ENCODE measurements around the gene MDFI. TPM values are rescaled to one million over a fixed set of nuclear protein-coding genes. Genes with fewer than 3 reads are reported as not detected.

MDFI gene
- total RNA-seq, 2 donors from 2014 or later = 52.7 to 80.0 TPM

DNA sequence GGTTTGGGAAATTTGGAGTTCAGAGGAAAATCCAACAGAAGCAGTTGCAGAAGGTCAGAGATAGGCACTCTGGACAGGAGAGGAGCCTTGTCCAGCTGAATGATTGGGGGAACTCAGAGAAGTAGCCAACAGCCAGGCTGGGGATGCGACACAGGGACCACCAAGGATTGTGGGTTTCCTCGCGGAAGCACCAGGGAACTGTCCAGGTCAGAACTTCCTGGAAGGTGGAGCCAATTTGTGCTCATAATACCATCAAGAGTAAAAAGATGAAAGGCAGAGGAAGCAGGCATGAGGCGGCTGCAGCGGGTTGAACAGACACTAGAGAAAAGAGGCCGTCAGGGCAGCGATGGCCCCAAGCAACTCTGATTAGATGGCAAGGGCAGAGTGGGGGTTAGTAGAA is 33.7 kb downstream of the MDFI start:
- Mint-ChIP-seq H3K4me3 (no peak overlapping the region), H3K27ac (no peak overlapping the region), H3K36me3 (ENCODE audit: low read depth) (no peaks in the 10 kb centered on the region), H3K4me1 (peaks cover 8% of the 10 kb centered on the region), H3K27me3 (ENCODE audit: insufficient read depth) (peaks cover 43% of the 10 kb centered on the region), H3K9me3 (peaks cover 8% of the 10 kb centered on the region)
- TF ChIP-seq, protein P1, sequence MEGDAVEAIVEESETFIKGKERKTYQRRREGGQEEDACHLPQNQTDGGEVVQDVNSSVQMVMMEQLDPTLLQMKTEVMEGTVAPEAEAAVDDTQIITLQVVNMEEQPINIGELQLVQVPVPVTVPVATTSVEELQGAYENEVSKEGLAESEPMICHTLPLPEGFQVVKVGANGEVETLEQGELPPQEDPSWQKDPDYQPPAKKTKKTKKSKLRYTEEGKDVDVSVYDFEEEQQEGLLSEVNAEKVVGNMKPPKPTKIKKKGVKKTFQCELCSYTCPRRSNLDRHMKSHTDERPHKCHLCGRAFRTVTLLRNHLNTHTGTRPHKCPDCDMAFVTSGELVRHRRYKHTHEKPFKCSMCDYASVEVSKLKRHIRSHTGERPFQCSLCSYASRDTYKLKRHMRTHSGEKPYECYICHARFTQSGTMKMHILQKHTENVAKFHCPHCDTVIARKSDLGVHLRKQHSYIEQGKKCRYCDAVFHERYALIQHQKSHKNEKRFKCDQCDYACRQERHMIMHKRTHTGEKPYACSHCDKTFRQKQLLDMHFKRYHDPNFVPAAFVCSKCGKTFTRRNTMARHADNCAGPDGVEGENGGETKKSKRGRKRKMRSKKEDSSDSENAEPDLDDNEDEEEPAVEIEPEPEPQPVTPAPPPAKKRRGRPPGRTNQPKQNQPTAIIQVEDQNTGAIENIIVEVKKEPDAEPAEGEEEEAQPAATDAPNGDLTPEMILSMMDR (conservative IDR thresholded peaks at IDR 0.05) = no peak
- Histone ChIP-seq H3K36me3 (ENCODE audit: control insufficient read depth, insufficient read depth, low read length) (no peaks in the 10 kb centered on the region), H3K27ac (ENCODE audit: low read depth, low read length) (no peak overlapping the region), H3K9me3 (ENCODE audit: control insufficient read depth, low read length) (no peaks in the 10 kb centered on the region), H3K4me1 (ENCODE audit: control insufficient read depth, insufficient read depth, low read length) (no peaks in the 10 kb centered on the region), H3K27me3 (ENCODE audit: control insufficient read depth, insufficient read depth, low read length, poor library complexity, severe bottlenecking) (no peaks in the 10 kb centered on the region), H3K9ac (ENCODE audit: extremely low read depth, low read length, poor library complexity, severe bottlenecking) (no peak overlapping the region), H3K4me3 (ENCODE audit: low read length) (no peak overlapping the region)
- DNase-seq = no peak
- 95 to 99% methylated on average over 7 of the region's 7 CpGs for WGBS, 2 experiments (ENCODE audit: insufficient coverage in 1 of 2, insufficient read length in 1 of 2)

DNA sequence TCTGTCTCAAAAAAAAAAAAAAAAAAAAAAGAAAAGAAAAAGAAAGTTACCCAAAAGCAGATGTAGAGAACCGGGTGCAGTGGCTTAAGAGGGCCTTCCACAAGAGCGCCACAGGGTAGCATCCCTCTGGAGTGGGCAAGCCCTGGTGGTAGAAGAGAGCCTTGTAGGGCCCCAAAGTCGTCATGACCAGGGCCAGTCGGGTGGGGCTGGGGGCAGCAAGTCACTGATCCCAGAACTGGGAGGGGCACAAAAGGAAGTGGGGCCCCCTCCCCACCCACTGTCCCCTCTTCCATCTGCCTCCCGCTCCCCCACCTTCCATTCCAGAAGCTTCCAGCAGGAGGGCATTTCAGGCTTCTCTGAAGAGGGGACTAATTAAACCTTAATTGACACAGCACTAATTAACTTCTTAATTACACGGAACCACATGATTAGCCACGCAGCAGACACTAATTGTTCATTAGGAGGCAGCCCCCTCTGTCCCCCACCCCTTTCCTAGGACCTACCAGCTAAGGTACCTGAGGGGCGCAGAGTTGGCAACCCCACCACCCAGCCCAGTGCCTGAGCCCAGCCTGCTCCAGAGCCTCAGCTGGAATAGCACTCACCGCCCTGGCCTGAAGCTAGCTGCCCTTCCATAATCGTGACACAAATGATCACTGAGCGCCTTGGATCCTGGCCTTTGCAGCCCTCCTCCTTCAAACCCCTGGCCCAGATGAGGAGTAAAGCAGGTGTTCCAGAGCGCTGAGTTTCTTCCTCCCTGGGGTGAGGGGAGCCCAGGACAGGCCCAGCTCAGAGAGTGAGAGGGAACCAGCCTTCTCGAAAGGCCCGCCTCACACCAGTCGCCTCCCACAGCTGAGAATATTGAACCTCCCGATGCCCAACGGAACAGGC is 34.8 kb downstream of the MDFI start:
- peaks cover 8% of the 10 kb centered on the region for H3K9me3 Mint-ChIP-seq

DNA sequence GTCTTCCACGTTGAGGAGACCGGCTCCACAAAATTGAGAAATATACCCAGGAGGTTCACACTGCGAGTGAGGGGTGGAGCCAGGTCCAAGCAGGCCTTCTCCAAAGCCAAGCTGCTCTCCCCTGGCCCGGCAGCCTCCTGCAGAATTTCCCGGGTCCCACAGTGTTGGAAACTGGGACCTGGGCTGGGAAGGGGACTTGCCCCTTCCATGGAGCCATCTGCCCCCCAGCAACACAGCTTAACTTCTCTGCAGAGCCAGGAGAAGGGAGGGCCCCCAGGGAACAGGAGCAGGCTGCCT is 35.4 kb downstream of the MDFI start:
- Histone ChIP-seq H3K9me3 (ENCODE audit: control insufficient read depth, low read length) (no peaks in the 10 kb centered on the region), H3K27ac (ENCODE audit: low read depth, low read length) (no peak overlapping the region), H3K9ac (ENCODE audit: extremely low read depth, low read length, poor library complexity, severe bottlenecking) (no peak overlapping the region), H3K4me3 (ENCODE audit: low read length) (no peak overlapping the region), H3K36me3 (ENCODE audit: control insufficient read depth, insufficient read depth, low read length) (no peaks in the 10 kb centered on the region), H3K4me1 (ENCODE audit: control insufficient read depth, insufficient read depth, low read length) (no peaks in the 10 kb centered on the region), H3K27me3 (ENCODE audit: control insufficient read depth, insufficient read depth, low read length, poor library complexity, severe bottlenecking) (no peaks in the 10 kb centered on the region)
- Mint-ChIP-seq H3K4me3 (no peak overlapping the region), H3K4me1 (peaks cover 12% of the 10 kb centered on the region), H3K27me3 (ENCODE audit: insufficient read depth) (peaks cover 46% of the 10 kb centered on the region), H3K27ac (no peak overlapping the region), H3K9me3 (peaks cover 8% of the 10 kb centered on the region), H3K36me3 (ENCODE audit: low read depth) (no peaks in the 10 kb centered on the region)
- DNase-seq = no peak
- 75 to 78% methylated on average over 4 to 5 of the region's 5 CpGs for WGBS, 2 experiments (ENCODE audit: insufficient coverage in 1 of 2, insufficient read length in 1 of 2)
- TF ChIP-seq, protein P1 (conservative IDR thresholded peaks at IDR 0.05) = no peak

More for the DNA sequence above, 34.8 kb downstream of the MDFI start:
- Histone ChIP-seq H3K36me3 (ENCODE audit: control insufficient read depth, insufficient read depth, low read length) (no peaks in the 10 kb centered on the region), H3K4me1 (ENCODE audit: control insufficient read depth, insufficient read depth, low read length) (no peaks in the 10 kb centered on the region), H3K4me3 (ENCODE audit: low read length) (no peak overlapping the region), H3K9me3 (ENCODE audit: control insufficient read depth, low read length) (no peaks in the 10 kb centered on the region), H3K9ac (ENCODE audit: extremely low read depth, low read length, poor library complexity, severe bottlenecking) (no peak overlapping the region), H3K27ac (ENCODE audit: low read depth, low read length) (no peak overlapping the region), H3K27me3 (ENCODE audit: control insufficient read depth, insufficient read depth, low read length, poor library complexity, severe bottlenecking) (no peaks in the 10 kb centered on the region)
- no peak overlapping the region for H3K27ac Mint-ChIP-seq
- H3K4me3 Mint-ChIP-seq = no peak overlapping the region
- TF ChIP-seq, protein P1 (conservative IDR thresholded peaks at IDR 0.05) = peak; percentile 18
- peaks cover 45% of the 10 kb centered on the region for H3K27me3 Mint-ChIP-seq (ENCODE audit: insufficient read depth)
- WGBS, 2 experiments (ENCODE audit: insufficient coverage in 1 of 2, insufficient read length in 1 of 2) = 87 to 91% methylated on average over 13 to 17 of the region's 17 CpGs
- no peaks in the 10 kb centered on the region for H3K36me3 Mint-ChIP-seq (ENCODE audit: low read depth)
- H3K4me1 Mint-ChIP-seq = peaks cover 12% of the 10 kb centered on the region
- DNase-seq = peak; percentile 46

All from endodermal cell (in vitro differentiated cells).